Lower lobe of right lung (tissue), 2 donors: ENCODE data around the gene MROH8. TPM values are rescaled to one million over a fixed set of nuclear protein-coding genes. Genes with fewer than 3 reads are reported as not detected.

Experiments
- ATAC-seq, 2 donors: fragments of 200-7000 bp; cut with Tn5 transposase; one replicate each; pipeline ENCODE4 v1.9.1; 2020 to 2022; ENCODE audit warnings: mild to moderate bottlenecking in 2 of 2, moderate library complexity in 2 of 2
- DNase-seq: peaks from one replicate; pipeline ENCODE4 v3.0.0-alpha.2; 2020
- H3K27ac ChIP-seq: fragments of 200-600 bp; one replicate; pipeline ENCODE4 v1.8.0; 2022
- H3K27me3 ChIP-seq: fragments of 200-600 bp; one replicate; pipeline ENCODE4 v1.8.0; 2022; ENCODE audit warnings: low read depth
- H3K36me3 ChIP-seq: fragments of 200-600 bp; one replicate; pipeline ENCODE4 v1.8.0; 2022; ENCODE audit warnings: mild to moderate bottlenecking
- H3K4me1 ChIP-seq: fragments of 200-600 bp; one replicate; pipeline ENCODE4 v1.8.0; 2022
- H3K4me3 ChIP-seq: fragments of 200-600 bp; one replicate; pipeline ENCODE4 v1.8.0; 2022; ENCODE audit warnings: mild to moderate bottlenecking
- H3K9me3 ChIP-seq: fragments of 200-600 bp; one replicate; pipeline ENCODE4 v1.8.0; 2022
- intact Hi-C: fragments of 100-400 bp; cut with DNase I; formaldehyde crosslinking; loops from one replicate; pipeline ENCODE4 v1.11.0; 2022
- total RNA-seq: library from RNA; stranded (reverse); fragmentation: NEBNext Ultra II Directional; extraction: Animal tissue kit (Norgen Biotek cat#: 25700); gene quantifications from one replicate; pipeline ENCODE4 v1.2.1, GENCODE V29; 2021
- TF ChIP-seq, protein P1 (sequence below): fragments of 200-600 bp; IDR thresholded peaks from one replicate; pipeline ENCODE4 v1.8.0; 2022; ENCODE audit warnings: antibody characterized with exemption, mild to moderate bottlenecking
- donor health status: DM: no; HTN: yes; CAD: no; lungs with severe emphysema.

MROH8 gene
- total RNA-seq, 1 donor from 2014 or later: 3.9 TPM

DNA sequence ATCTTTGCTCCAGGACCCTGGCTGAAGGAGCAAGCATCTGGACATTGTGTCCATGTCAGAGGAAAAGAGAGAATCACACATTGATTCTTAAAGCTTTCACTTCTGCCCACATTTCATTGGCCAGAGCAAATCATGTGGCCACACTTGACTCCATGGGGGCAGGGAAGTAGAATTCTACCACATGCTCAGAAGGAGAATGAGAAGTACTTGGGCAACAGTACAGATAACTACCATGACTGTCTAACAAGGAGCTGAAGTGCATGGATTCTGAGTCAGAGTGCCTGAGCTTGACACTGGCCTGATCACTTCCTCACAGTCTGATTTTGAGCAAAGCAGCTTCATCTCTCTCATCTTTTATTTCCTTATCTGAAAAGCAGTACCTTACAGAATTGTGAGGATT, 43.7 kb upstream of the MROH8 start:
- Histone ChIP-seq H3K4me1 (peaks cover 12% of the 10 kb centered on the region), H3K27me3 (no peaks in the 10 kb centered on the region), H3K9me3 (no peaks in the 10 kb centered on the region), H3K36me3 (peaks cover 80% of the 10 kb centered on the region), H3K4me3 (no peak overlapping the region), H3K27ac (no peak overlapping the region)
- TF ChIP-seq, protein P1, sequence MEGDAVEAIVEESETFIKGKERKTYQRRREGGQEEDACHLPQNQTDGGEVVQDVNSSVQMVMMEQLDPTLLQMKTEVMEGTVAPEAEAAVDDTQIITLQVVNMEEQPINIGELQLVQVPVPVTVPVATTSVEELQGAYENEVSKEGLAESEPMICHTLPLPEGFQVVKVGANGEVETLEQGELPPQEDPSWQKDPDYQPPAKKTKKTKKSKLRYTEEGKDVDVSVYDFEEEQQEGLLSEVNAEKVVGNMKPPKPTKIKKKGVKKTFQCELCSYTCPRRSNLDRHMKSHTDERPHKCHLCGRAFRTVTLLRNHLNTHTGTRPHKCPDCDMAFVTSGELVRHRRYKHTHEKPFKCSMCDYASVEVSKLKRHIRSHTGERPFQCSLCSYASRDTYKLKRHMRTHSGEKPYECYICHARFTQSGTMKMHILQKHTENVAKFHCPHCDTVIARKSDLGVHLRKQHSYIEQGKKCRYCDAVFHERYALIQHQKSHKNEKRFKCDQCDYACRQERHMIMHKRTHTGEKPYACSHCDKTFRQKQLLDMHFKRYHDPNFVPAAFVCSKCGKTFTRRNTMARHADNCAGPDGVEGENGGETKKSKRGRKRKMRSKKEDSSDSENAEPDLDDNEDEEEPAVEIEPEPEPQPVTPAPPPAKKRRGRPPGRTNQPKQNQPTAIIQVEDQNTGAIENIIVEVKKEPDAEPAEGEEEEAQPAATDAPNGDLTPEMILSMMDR: no peak
- DNase-seq: peak; percentile 57
- peak; percentile 93 to 94 for ATAC-seq
- intact Hi-C loops: no loop called here

DNA sequence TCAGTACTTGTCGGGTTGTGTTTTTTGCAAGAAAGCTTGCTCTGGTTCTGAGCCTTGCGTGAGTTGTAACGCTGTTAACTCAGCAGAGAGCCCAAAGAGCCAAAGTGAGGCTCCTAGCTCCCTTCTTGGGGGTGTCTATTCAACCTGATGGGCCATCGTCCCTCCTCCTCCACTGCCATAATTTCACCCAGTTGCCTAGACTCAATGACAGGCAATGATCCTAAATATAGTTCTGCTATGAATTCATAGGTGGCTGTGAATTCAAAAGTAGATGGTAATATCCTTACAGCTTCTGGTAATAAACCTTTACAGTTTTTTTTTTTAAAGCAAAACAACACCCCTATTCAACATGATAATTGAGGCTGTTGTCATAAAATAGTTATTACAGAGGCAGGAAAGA, 42.7 kb upstream of the MROH8 start:
- Histone ChIP-seq H3K27ac (no peak overlapping the region), H3K27me3 (no peaks in the 10 kb centered on the region), H3K4me3 (no peak overlapping the region), H3K36me3 (peaks cover 80% of the 10 kb centered on the region), H3K4me1 (peaks cover 4% of the 10 kb centered on the region), H3K9me3 (no peaks in the 10 kb centered on the region)
- intact Hi-C loops: no loop called here
- ATAC-seq: no peak
- TF ChIP-seq, protein P1: no peak
- no peak for DNase-seq

DNA sequence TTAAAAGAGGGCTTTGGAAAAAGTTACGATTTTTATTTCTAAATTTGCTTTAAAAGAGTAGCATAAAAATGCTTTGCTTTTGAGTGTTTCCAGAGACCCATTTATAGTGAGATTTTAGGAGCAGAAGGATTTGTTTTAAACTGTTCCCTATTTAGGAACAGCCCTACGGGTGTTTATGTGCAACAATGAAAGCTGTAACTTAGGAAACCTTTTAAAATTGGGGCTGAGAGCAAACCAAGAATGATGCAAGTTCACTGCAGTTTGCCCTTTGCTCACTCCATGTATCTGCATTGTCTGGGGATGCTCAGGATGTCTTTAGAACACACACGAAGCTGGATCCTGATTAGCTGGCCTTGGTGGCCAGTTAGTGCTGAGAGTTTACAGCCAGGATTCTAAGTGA, 41.4 kb upstream of the MROH8 start:
- Histone ChIP-seq H3K27ac (no peak overlapping the region), H3K36me3 (peaks cover 80% of the 10 kb centered on the region), H3K27me3 (no peaks in the 10 kb centered on the region), H3K4me1 (no peaks in the 10 kb centered on the region), H3K4me3 (no peak overlapping the region), H3K9me3 (no peaks in the 10 kb centered on the region)
- intact Hi-C loops: no loop called here
- TF ChIP-seq, protein P1: no peak
- DNase-seq (no peak), ATAC-seq (peak; percentile 21 to 60)

DNA sequence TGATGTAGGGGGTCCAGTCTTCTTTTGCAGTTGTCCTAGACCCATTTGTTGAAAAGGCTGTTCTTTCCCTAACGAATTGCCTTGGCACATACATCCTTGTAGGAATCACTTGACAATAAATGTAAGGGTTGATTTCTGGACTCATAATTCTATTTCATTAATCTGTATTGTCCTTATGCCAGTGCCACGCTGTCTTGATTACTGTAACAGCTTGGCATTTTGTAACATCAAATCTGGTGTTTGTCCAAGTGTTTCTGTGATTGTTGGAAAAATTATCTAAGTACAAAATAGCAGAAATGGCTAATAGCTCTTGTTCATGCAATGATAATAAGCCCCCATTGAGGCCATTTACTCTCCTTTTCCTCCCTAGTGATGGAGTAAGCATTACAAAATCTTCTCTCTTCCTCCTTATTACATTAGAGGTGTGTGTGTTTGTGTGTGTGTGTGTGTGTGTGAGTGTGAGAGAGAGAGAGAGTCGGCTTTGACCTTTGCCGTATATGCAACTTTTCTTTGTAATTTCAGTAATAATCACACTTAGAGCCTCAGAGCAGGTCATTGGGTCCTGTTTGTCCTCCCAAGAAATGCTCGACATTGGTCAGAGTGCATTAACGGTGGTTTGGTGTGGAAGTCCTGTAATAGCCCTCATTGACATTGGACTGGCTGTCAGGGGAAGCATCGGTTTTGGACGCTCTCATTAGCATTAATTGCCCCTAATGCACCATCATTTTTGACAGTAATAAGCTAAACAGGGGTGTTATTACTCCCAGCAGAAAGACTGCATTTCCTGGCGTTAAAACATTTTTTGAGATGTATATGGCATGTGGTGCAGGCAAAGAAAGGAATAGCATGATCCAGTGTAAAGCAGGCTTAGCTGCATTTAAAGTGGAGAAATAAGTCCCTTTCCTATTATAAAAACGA, 40.7 kb upstream of the MROH8 start:
- DNase-seq (no peak), ATAC-seq (no peak)
- Histone ChIP-seq H3K4me3 (no peak overlapping the region), H3K36me3 (peaks cover 80% of the 10 kb centered on the region), H3K27ac (no peak overlapping the region), H3K9me3 (no peaks in the 10 kb centered on the region), H3K27me3 (no peaks in the 10 kb centered on the region), H3K4me1 (no peaks in the 10 kb centered on the region)
- intact Hi-C loops: no loop called here
- TF ChIP-seq, protein P1: no peak

DNA sequence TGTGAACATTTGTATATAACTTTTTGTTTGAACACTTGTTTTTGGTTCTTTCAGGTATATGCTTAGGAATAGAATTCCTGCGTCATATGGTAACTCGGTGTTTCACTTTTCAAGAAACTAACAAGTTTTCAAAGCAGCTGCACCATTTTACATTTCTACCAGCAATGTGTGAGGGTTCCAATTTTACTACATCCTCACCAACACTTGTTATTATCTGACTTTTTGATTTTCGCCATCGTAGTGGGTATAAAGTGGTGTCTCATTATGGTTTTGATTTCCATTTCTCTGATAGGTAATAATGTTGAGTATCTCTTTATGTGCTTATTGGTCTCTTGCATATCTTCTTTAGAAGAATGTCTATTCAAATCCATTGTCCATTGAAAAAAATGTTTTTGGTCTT, 39.6 kb upstream of the MROH8 start:
- Histone ChIP-seq H3K4me3 (no peak overlapping the region), H3K4me1 (no peaks in the 10 kb centered on the region), H3K27ac (no peak overlapping the region), H3K36me3 (peaks cover 80% of the 10 kb centered on the region), H3K27me3 (no peaks in the 10 kb centered on the region), H3K9me3 (no peaks in the 10 kb centered on the region)
- intact Hi-C loops: no loop called here
- TF ChIP-seq, protein P1: no peak
- DNase-seq (no peak), ATAC-seq (no peak)
